Renal pelvis (tissue), 4 donors: Measurements from ENCODE around the gene OR1I1. TPM values are rescaled to one million over a fixed set of nuclear protein-coding genes. Genes with fewer than 3 reads are reported as not detected.

ENCODE experiments used
- DNase-seq: peaks from one replicate; pipeline ENCODE4 v3.0.0-alpha.2; 2013
- polyA plus RNA-seq, 3 donors: library from polyadenylated mRNA; unstranded; fragments of 120-200 nt; gene quantifications; one replicate each; pipeline ENCODE4 v1.2.1, GENCODE V29; 2013; ENCODE audit not compliant: insufficient read length in 3 of 3

Gene OR1I1
- polyA plus RNA-seq, 3 donors = 0.03 to 0.09 (median 0.07) TPM

- no peak for DNase-seq
Measured at GRCh38 chr19:15098460-15098859, 16.4 kb downstream of the OR1I1 start.

- no peak for DNase-seq
Measured at GRCh38 chr19:15099017-15099582, 17.1 kb downstream of the OR1I1 start.

- no peak for DNase-seq
Measured at GRCh38 chr19:15101479-15102082, 19.6 kb downstream of the OR1I1 start.

- DNase-seq = no peak
Measured at GRCh38 chr19:15104003-15104402, 22.0 kb downstream of the OR1I1 start.

GRCh38 chr19:15104411-15104810 lies 22.4 kb downstream of the OR1I1 start:
- DNase-seq = no peak

- DNase-seq = no peak
Measured at GRCh38 chr19:15105044-15105443, 23.0 kb downstream of the OR1I1 start.

- DNase-seq = peak; percentile 66
Measured at GRCh38 chr19:15107061-15108010, 25.3 kb downstream of the OR1I1 start, which contains the start of gene SYDE1. Gene SYDE1, plus strand, starts transcription at chr19:15107401. Its CDS starts 33 bp downstream, at chr19:15107434.

- DNase-seq = no peak
Measured at GRCh38 chr19:15108145-15108844, 26.3 kb downstream of the OR1I1 start.

- no peak for DNase-seq
Measured at GRCh38 chr19:15108845-15109767, 27.1 kb downstream of the OR1I1 start.

GRCh38 chr19:15109768-15110417 lies 27.9 kb downstream of the OR1I1 start:
- DNase-seq = no peak

GRCh38 chr19:15110418-15110815 lies 28.4 kb downstream of the OR1I1 start:
- no peak for DNase-seq

GRCh38 chr19:15111758-15112157 lies 29.7 kb downstream of the OR1I1 start:
- DNase-seq = no peak

GRCh38 chr19:15112385-15112784 lies 30.4 kb downstream of the OR1I1 start:
- no peak for DNase-seq

- DNase-seq = no peak
Measured at GRCh38 chr19:15113245-15114152, 31.5 kb downstream of the OR1I1 start.

- no peak for DNase-seq
Measured at GRCh38 chr19:15114153-15114540, 32.1 kb downstream of the OR1I1 start.

GRCh38 chr19:15115080-15115479 lies 33.1 kb downstream of the OR1I1 start:
- no peak for DNase-seq

GRCh38 chr19:15115762-15116615 lies 34.0 kb downstream of the OR1I1 start:
- DNase-seq = no peak

GRCh38 chr19:15116856-15117255 lies 34.8 kb downstream of the OR1I1 start:
- DNase-seq = no peak
